ENCODE results near the gene UMODL1.

GRCh38 chr21:42089665-42090310, 18.7 kb downstream of the UMODL1 start:
- TF ChIP-seq CTCF (IDR thresholded peaks at IDR 0.05; ENCODE audit: low read depth, low read length) (no peak), POLR2A (IDR thresholded peaks at IDR 0.05; ENCODE audit: extremely low read depth, insufficient read length) (no peak), MAX (IDR thresholded peaks at IDR 0.05; ENCODE audit: low read depth, low read length) (no peak)

Measured in NB4 (cell line).